Lower lobe of right lung (tissue), 2 donors: ENCODE measurements around the gene CSF2. TPM values are rescaled to one million over a fixed set of nuclear protein-coding genes. Genes with fewer than 3 reads are reported as not detected.

Source experiments
- ATAC-seq, 2 donors: fragments of 200-7000 bp; cut with Tn5 transposase; one replicate each; pipeline ENCODE4 v1.9.1; 2020 to 2022; ENCODE audit warnings: mild to moderate bottlenecking in 2 of 2, moderate library complexity in 2 of 2
- DNase-seq: peaks from one replicate; pipeline ENCODE4 v3.0.0-alpha.2; 2020
- H3K27ac ChIP-seq: fragments of 200-600 bp; one replicate; pipeline ENCODE4 v1.8.0; 2022
- H3K27me3 ChIP-seq: fragments of 200-600 bp; one replicate; pipeline ENCODE4 v1.8.0; 2022; ENCODE audit warnings: low read depth
- H3K36me3 ChIP-seq: fragments of 200-600 bp; one replicate; pipeline ENCODE4 v1.8.0; 2022; ENCODE audit warnings: mild to moderate bottlenecking
- H3K4me1 ChIP-seq: fragments of 200-600 bp; one replicate; pipeline ENCODE4 v1.8.0; 2022
- H3K4me3 ChIP-seq: fragments of 200-600 bp; one replicate; pipeline ENCODE4 v1.8.0; 2022; ENCODE audit warnings: mild to moderate bottlenecking
- H3K9me3 ChIP-seq: fragments of 200-600 bp; one replicate; pipeline ENCODE4 v1.8.0; 2022
- intact Hi-C: fragments of 100-400 bp; cut with DNase I; formaldehyde crosslinking; loops from one replicate; pipeline ENCODE4 v1.11.0; 2022
- total RNA-seq: library from RNA; stranded (reverse); fragmentation: NEBNext Ultra II Directional; extraction: Animal tissue kit (Norgen Biotek cat#: 25700); gene quantifications from one replicate; pipeline ENCODE4 v1.2.1, GENCODE V29; 2021
- TF ChIP-seq, protein P1 (sequence below): fragments of 200-600 bp; IDR thresholded peaks from one replicate; pipeline ENCODE4 v1.8.0; 2022; ENCODE audit warnings: antibody characterized with exemption, mild to moderate bottlenecking
- donor health status: DM: no; HTN: yes; CAD: no; lungs with severe emphysema.

Gene CSF2
- total RNA-seq, 1 donor from 2014 or later = 3.9 TPM

DNA sequence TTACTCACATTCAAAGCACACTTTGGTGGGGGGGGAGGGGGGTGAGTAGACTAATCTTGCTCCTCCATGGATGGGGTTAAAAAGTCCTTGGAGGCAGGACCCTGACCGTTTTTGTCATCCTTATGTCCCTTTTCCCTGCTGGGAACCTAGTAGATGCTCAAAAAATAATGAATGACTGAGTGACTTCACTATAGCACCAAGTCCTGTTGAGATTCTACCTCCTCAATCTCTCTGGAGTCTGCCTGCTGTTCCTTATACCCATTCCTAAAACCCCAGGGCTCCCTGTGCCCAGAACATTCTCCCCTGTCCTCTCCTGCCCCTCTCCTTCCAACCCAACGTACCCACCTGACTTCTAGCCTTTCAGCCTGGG, 2.3 kb upstream of the CSF2 start:
- Histone ChIP-seq H3K27me3 (no peaks in the 10 kb centered on the region), H3K36me3 (no peaks in the 10 kb centered on the region), H3K9me3 (no peaks in the 10 kb centered on the region), H3K4me1 (peaks cover 35% of the 10 kb centered on the region), H3K4me3 (no peak overlapping the region), H3K27ac (peak overlapping the region; percentile 76)
- intact Hi-C loops = no loop called here
- TF ChIP-seq, protein P1, sequence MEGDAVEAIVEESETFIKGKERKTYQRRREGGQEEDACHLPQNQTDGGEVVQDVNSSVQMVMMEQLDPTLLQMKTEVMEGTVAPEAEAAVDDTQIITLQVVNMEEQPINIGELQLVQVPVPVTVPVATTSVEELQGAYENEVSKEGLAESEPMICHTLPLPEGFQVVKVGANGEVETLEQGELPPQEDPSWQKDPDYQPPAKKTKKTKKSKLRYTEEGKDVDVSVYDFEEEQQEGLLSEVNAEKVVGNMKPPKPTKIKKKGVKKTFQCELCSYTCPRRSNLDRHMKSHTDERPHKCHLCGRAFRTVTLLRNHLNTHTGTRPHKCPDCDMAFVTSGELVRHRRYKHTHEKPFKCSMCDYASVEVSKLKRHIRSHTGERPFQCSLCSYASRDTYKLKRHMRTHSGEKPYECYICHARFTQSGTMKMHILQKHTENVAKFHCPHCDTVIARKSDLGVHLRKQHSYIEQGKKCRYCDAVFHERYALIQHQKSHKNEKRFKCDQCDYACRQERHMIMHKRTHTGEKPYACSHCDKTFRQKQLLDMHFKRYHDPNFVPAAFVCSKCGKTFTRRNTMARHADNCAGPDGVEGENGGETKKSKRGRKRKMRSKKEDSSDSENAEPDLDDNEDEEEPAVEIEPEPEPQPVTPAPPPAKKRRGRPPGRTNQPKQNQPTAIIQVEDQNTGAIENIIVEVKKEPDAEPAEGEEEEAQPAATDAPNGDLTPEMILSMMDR = no peak
- ATAC-seq = no peak
- DNase-seq = no peak

DNA sequence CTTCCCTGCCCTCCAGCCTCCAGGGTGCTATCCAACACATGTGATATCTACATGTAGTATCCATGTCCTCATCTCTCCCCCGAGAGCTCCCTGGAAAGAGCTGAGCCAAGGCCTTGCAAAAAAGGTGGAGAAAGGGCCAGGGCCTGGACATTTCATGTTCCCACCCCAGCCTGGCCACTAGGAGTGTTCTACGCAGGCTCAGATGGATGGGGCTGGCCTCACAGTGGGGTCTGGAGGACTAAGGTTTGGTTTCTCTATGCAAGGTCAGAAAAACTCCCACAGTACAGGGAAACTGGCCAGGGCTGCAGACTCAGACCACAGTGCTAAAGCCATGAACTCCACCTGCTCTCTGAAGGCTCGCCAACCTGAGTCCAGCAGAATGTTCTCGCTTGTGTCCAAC, 1.5 kb upstream of the CSF2 start:
- peak overlapping the region; percentile 76 for H3K27ac ChIP-seq
- no peak for ATAC-seq
- no peaks in the 10 kb centered on the region for H3K36me3 ChIP-seq
- intact Hi-C loops = no loop called here
- TF ChIP-seq, protein P1 = no peak
- H3K27me3 ChIP-seq = no peaks in the 10 kb centered on the region
- DNase-seq = no peak
- H3K9me3 ChIP-seq = no peaks in the 10 kb centered on the region
- peaks cover 39% of the 10 kb centered on the region for H3K4me1 ChIP-seq
- H3K4me3 ChIP-seq = no peak overlapping the region

DNA sequence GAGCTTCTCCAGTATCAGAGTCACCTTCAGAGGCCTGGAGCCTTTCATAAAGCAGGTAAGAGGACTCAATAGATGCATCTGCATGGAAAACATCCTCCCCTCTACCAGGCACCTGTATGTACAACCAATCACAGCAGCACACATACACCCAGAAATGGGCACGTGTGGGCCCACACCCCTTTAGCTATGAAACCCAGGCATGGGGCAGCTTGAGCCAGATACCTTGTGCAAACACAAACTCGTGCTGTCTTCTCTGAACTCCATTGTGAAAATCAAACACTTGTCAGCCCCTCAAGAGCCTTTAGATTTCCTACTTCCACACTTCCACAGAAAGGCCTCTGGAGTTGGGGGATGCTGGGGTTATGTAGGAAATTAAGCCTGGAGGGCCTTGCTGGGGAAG, 1.1 kb upstream of the CSF2 start:
- Histone ChIP-seq H3K4me3 (no peak overlapping the region), H3K4me1 (peaks cover 39% of the 10 kb centered on the region), H3K27me3 (no peaks in the 10 kb centered on the region), H3K36me3 (no peaks in the 10 kb centered on the region), H3K9me3 (no peaks in the 10 kb centered on the region), H3K27ac (peak overlapping the region; percentile 76)
- DNase-seq = peak; percentile 70
- intact Hi-C loops = no loop called here
- peak; percentile 35 to 64 for ATAC-seq
- TF ChIP-seq, protein P1 = no peak

GRCh38 chr5:132074091-132074771, 642 bp downstream of the CSF2 start:
- peak; percentile 76 for DNase-seq
- TF ChIP-seq, protein P1 = no peak
- Histone ChIP-seq H3K4me1 (peaks cover 39% of the 10 kb centered on the region), H3K36me3 (no peaks in the 10 kb centered on the region), H3K27me3 (no peaks in the 10 kb centered on the region), H3K27ac (peak overlapping the region; percentile 76), H3K4me3 (peak overlapping the region; percentile 28), H3K9me3 (no peaks in the 10 kb centered on the region)
- peak; percentile 59 to 70 for ATAC-seq
- intact Hi-C loops = no loop called here

GRCh38 chr5:132074772-132075718, 1.5 kb downstream of the CSF2 start:
- Histone ChIP-seq H3K4me3 (peak overlapping the region; percentile 28), H3K4me1 (peaks cover 39% of the 10 kb centered on the region), H3K27me3 (no peaks in the 10 kb centered on the region), H3K27ac (peak overlapping the region; percentile 76), H3K36me3 (no peaks in the 10 kb centered on the region), H3K9me3 (no peaks in the 10 kb centered on the region)
- intact Hi-C loops = no loop called here
- DNase-seq = peak; percentile 90
- peak; percentile 88 to 89 for ATAC-seq
- TF ChIP-seq, protein P1 = no peak
